Ovary (tissue), 3 donors: ENCODE data around the gene PTPRS.

Source experiments
- CTCF ChIP-seq, 3 donors: fragments of 450-650 bp in 2 of 3; fragments of 200-600 bp in 1 of 3; IDR thresholded peaks; one replicate each; pipeline versions ENCODE4 v1.5.1 to v1.8.0; 2016 to 2022; ENCODE audit warnings: antibody characterized with exemption in 3 of 3, mild to moderate bottlenecking in 1 of 3
- EP300 ChIP-seq: sonication (generic); formaldehyde crosslinking; IDR thresholded peaks from one replicate; pipeline ENCODE4 v1.6.1; 2017; ENCODE audit warnings: antibody characterized with exemption
- POLR2A ChIP-seq: fragments of 450-650 bp; IDR thresholded peaks from one replicate; pipeline ENCODE4 v1.6.1; 2017; ENCODE audit warnings: antibody characterized with exemption, mild to moderate bottlenecking, moderate library complexity
- donor health status: DM: no; HTN: no; CAD: no.

- TF ChIP-seq CTCF (IDR thresholded peaks at IDR 0.05) (no peak), POLR2A (no peak), EP300 (no peak)
Observed at GRCh38 chr19:5319516-5319915, 21.1 kb downstream of the PTPRS start.
